HCT116 (cell line): ENCODE measurements around the gene HERPUD1. TPM values are rescaled to one million over a fixed set of nuclear protein-coding genes. Genes with fewer than 3 reads are reported as not detected.

Experiments
- ATAC-seq: fragments of 200-7000 bp; cut with Tn5 transposase; 2 replicates; pipeline ENCODE4 v1.9.1; 2020; ENCODE audit warnings: mild to moderate bottlenecking, moderate library complexity
- BruUV-seq: library from RNA; stranded (reverse); fragments of 400-500 nt; replicated peaks from 2 replicates; lab custom pipeline; 2021; lab: Mats Ljungman, UMichigan
- CTCF ChIA-PET: fragments of 300-600 bp; sonication (Branson Sonifier 250); formaldehyde crosslinking; loops from one replicate; lab custom pipeline; 2021; ENCODE audit warnings: antibody characterized with exemption; lab: Charles Lee
- POLR2A ChIA-PET: fragments of 300-600, 350-600 bp; sonication (Branson Sonifier 250); formaldehyde crosslinking; loops from one replicate; lab custom pipeline; 2021; ENCODE audit warnings: antibody characterized with exemption; lab: Charles Lee
- RAD21 ChIA-PET, 2 experiments: fragments of 300-600 bp; sonication (Branson Sonifier 250); formaldehyde crosslinking; loops; one replicate each; lab custom pipeline; 2023; ENCODE audit warnings: low total read pairs in 2 of 2; ENCODE audit not compliant: uncharacterized antibody in 2 of 2, unreplicated experiment in 2 of 2, low non-redundant PET in 1 of 2; lab: Charles Lee
- DNase-seq: peaks from one replicate; pipeline ENCODE4 v3.0.0-alpha.2; 2010; ENCODE audit warnings: low read depth, low spot score
- H2AFZ ChIP-seq: fragments of 200-600 bp; shearing (Covaris generic), sonication (generic); 2 replicates; pipeline ENCODE4 v1.6.1; 2017; ENCODE audit warnings: low read depth, mixed run types, mixed read lengths, antibody characterized with exemption, low read length; ENCODE audit not compliant: poor library complexity, severe bottlenecking
- H3K27ac ChIP-seq: 2 replicates; pipeline ENCODE4 v1.5.1; 2012; ENCODE audit warnings: low read depth, low read length
- H3K27me3 ChIP-seq: fragments of 200-600 bp; sonication (generic); 2 replicates; pipeline ENCODE4 v1.6.1; 2016; ENCODE audit warnings: mixed run types, low read length, mixed read lengths; ENCODE audit not compliant: insufficient read depth
- H3K36me3 ChIP-seq, 2 experiments: fragments of 200-500 bp in 1 of 2; fragments of 200-600 bp in 1 of 2; sonication (Bioruptor generic) in 1 of 2; sonication (generic) in 1 of 2; 2 replicates each; pipeline versions ENCODE4 v1.5.1 to v1.6.1; 2014 to 2016; ENCODE audit warnings: low read length in 2 of 2, inconsistent platforms in 1 of 2, mixed read lengths in 1 of 2, mixed run types in 1 of 2; ENCODE audit not compliant: insufficient read depth in 2 of 2, control insufficient read depth in 1 of 2
- H3K4me1 ChIP-seq, 2 experiments: fragments of 200-600 bp in 1 of 2; sonication (generic) in 1 of 2; 2 replicates each; pipeline versions ENCODE4 v1.5.1 to v1.6.1; 2012 to 2017; ENCODE audit warnings: low read length in 2 of 2, inconsistent platforms in 1 of 2, mild to moderate bottlenecking in 1 of 2, mixed read lengths in 1 of 2, mixed run types in 1 of 2, moderate library complexity in 1 of 2; ENCODE audit not compliant: insufficient read depth in 2 of 2, control insufficient read depth in 1 of 2
- H3K4me2 ChIP-seq: fragments of 200-600 bp; sonication (generic); 2 replicates; pipeline ENCODE4 v1.6.1; 2017; ENCODE audit warnings: mixed run types, low read length, mixed read lengths
- H3K4me3 ChIP-seq, 2 experiments: fragments of 200-600 bp in 1 of 2; sonication (generic) in 1 of 2; replicated peaks in 1 of 2; 2 replicates each; pipeline ENCODE4 v1.5.1; 2011 to 2016; ENCODE audit warnings: low read length in 2 of 2, control low read depth in 1 of 2, low read depth in 1 of 2, mild to moderate bottlenecking in 1 of 2, mixed read lengths in 1 of 2, mixed run types in 1 of 2
- H3K79me2 ChIP-seq: fragments of 200-600 bp; sonication (generic); 2 replicates; pipeline ENCODE4 v1.6.1; 2017; ENCODE audit warnings: mild to moderate bottlenecking, mixed run types, low read length, moderate library complexity, mixed read lengths; ENCODE audit not compliant: insufficient read depth
- H3K9ac ChIP-seq: fragments of 200-600 bp; sonication (generic); 2 replicates; pipeline ENCODE4 v1.6.1; 2016; ENCODE audit warnings: low read length, mixed read lengths
- H3K9me2 ChIP-seq: fragments of 200-600 bp; sonication (generic), shearing (Covaris generic); 2 replicates; pipeline ENCODE4 v1.6.1; 2017; ENCODE audit warnings: mixed run types, mild to moderate bottlenecking, moderate library complexity; ENCODE audit not compliant: insufficient read depth
- H3K9me3 ChIP-seq, 2 experiments: fragments of 200-500 bp in 1 of 2; fragments of 200-600 bp in 1 of 2; sonication (Bioruptor generic) in 1 of 2; sonication (generic) in 1 of 2; 2 replicates each; pipeline ENCODE4 v1.6.1; 2014 to 2017; ENCODE audit warnings: low read length in 2 of 2, mixed read lengths in 2 of 2, inconsistent platforms in 1 of 2, low read depth in 1 of 2, mild to moderate bottlenecking in 1 of 2, mixed run types in 1 of 2, moderate library complexity in 1 of 2; ENCODE audit not compliant: control insufficient read depth in 1 of 2, insufficient read depth in 1 of 2
- H4K20me1 ChIP-seq: fragments of 200-600 bp; sonication (generic), shearing (Covaris generic); 2 replicates; pipeline ENCODE4 v1.6.1; 2017; ENCODE audit warnings: mixed run types, mild to moderate bottlenecking, moderate library complexity; ENCODE audit not compliant: insufficient read depth
- CBX3 ChIP-seq: IDR thresholded peaks from 2 replicates; pipeline ENCODE4 v1.6.1; 2012; ENCODE audit warnings: low read depth
- EGR1 ChIP-seq: IDR thresholded peaks from 2 replicates; pipeline ENCODE4 v1.6.1; 2012; ENCODE audit warnings: low read depth
- ELF1 ChIP-seq: IDR thresholded peaks from 2 replicates; pipeline ENCODE4 v1.6.1; 2012; ENCODE audit warnings: low read depth, borderline replicate concordance
- EZH2 ChIP-seq: fragments of 200-600 bp; sonication (generic); IDR thresholded peaks from 2 replicates; pipeline ENCODE4 v1.6.1; 2017; ENCODE audit warnings: antibody characterized with exemption, mixed run types
- EZH2phosphoT487 ChIP-seq: fragments of 200-600 bp; IDR thresholded peaks from 2 replicates; pipeline ENCODE4 v1.6.1; 2018; ENCODE audit warnings: antibody characterized with exemption, borderline replicate concordance
- JUND ChIP-seq: IDR thresholded peaks from 2 replicates; pipeline ENCODE4 v1.6.1; 2012
- POLR2A ChIP-seq: IDR thresholded peaks from 2 replicates; pipeline ENCODE4 v1.7.0; 2011; ENCODE audit warnings: borderline replicate concordance; ENCODE audit not compliant: insufficient read depth, insufficient read length; ENCODE audit errors: extremely low read depth
- SP1 ChIP-seq: IDR thresholded peaks from 2 replicates; pipeline ENCODE4 v1.6.1; 2012; ENCODE audit warnings: low read depth
- SRF ChIP-seq: IDR thresholded peaks from 2 replicates; pipeline ENCODE4 v1.6.1; 2012; ENCODE audit warnings: low read depth
- TCF7L2 ChIP-seq: IDR thresholded peaks from 2 replicates; pipeline ENCODE4 v1.7.0; 2011; ENCODE audit warnings: borderline replicate concordance, inconsistent platforms; ENCODE audit not compliant: insufficient read depth, insufficient read length; ENCODE audit errors: extremely low read depth
- YY1 ChIP-seq: IDR thresholded peaks from 2 replicates; pipeline ENCODE4 v1.6.1; 2011; ENCODE audit warnings: low read length, low read depth, moderate library complexity, mild to moderate bottlenecking; ENCODE audit not compliant: insufficient replicate concordance; ENCODE audit errors: extremely low read depth
- ZFX ChIP-seq: fragments of 450-650 bp; IDR thresholded peaks from 2 replicates; pipeline ENCODE4 v1.6.1; 2017
- ZNF274 ChIP-seq: fragments of 200-500 bp; sonication (Bioruptor generic); IDR thresholded peaks from 2 replicates; pipeline ENCODE4 v1.6.1; 2014; ENCODE audit warnings: mild to moderate bottlenecking, low read depth, low read length, inconsistent platforms
- intact Hi-C: fragments of 100-400 bp; cut with micrococcal nuclease; formaldehyde crosslinking; loops from 2 replicates; pipeline ENCODE4 v1.10.0; 2022
- total RNA-seq: library from RNA; stranded (reverse); gene quantifications from one replicate; pipeline ENCODE4 v1.2.1, GENCODE V29; 2021; ENCODE audit not compliant: unreplicated experiment
- TF ChIP-seq, protein P1 (sequence below): IDR thresholded peaks from 2 replicates; pipeline ENCODE4 v1.6.1; 2012
- TF ChIP-seq, protein P2 (sequence below), 3 experiments: fragments of 200-600 bp in 1 of 3; sonication (generic) in 1 of 3; IDR thresholded peaks in 2 of 3; conservative IDR thresholded peaks in 1 of 3; 2 replicates each; pipeline ENCODE4 v1.5.1; 2012 to 2017; ENCODE audit warnings: low read depth in 2 of 3, low read length in 2 of 3, antibody characterized with exemption in 1 of 3, borderline replicate concordance in 1 of 3, control low read depth in 1 of 3, mild to moderate bottlenecking in 1 of 3, mixed read lengths in 1 of 3, mixed run types in 1 of 3, moderate library complexity in 1 of 3; ENCODE audit not compliant: insufficient read depth in 1 of 3
- TF ChIP-seq, protein P3 (sequence below): IDR thresholded peaks from 2 replicates; pipeline ENCODE4 v1.6.1; 2011; ENCODE audit warnings: mild to moderate bottlenecking, low read length, moderate library complexity; ENCODE audit not compliant: insufficient replicate concordance; ENCODE audit errors: extremely low read depth
- TF ChIP-seq, protein P4 (sequence below): IDR thresholded peaks from 2 replicates; pipeline ENCODE4 v1.6.1; 2012; ENCODE audit warnings: low read depth

HERPUD1 gene
- total RNA-seq, 1 experiment from 2014 or later = 113 TPM

DNA sequence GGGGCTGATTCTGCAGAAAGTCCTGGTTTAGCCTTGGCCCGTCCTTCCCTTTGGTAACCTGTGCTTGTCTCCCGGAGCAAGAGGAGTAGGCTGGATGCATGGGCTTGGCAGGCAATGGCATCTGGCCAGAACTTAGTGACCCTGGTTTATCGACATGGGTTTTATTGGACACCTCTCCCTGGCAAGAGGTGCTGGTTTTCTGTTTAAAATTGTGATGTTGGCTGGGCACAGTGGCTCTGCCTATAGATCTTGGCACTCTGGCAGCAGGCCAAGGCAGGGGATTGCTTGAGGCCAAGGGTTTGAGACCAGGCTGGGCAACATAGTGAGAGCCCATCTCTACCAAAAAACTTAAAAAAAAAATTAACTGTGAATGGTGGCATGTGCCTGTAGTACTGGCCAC is 35.7 kb upstream of the HERPUD1 start:
- no peaks in the 10 kb centered on the region for H3K27me3 ChIP-seq
- ATAC-seq = no peak
- RAD21 ChIA-PET = no interaction called here

More for the DNA sequence above, 35.7 kb upstream of the HERPUD1 start:
- Histone ChIP-seq H3K79me2 (no peaks in the 10 kb centered on the region), H3K4me1 (no peaks in the 10 kb centered on the region; a peak in 1 of 4 replicates), H3K9me2 (no peaks in the 10 kb centered on the region), H2AFZ (no peak overlapping the region), H4K20me1 (no peaks in the 10 kb centered on the region), H3K9me3 (no peaks in the 10 kb centered on the region), H3K36me3 (no peaks in the 10 kb centered on the region), H3K27ac (no peak overlapping the region), H3K4me2 (no peak overlapping the region), H3K9ac (no peak overlapping the region), H3K4me3 (no peak overlapping the region)
- CTCF ChIA-PET = no interaction called here
- BruUV-seq = no TSS peak
- TF ChIP-seq SP1 = no peak
- TF ChIP-seq, protein P1, sequence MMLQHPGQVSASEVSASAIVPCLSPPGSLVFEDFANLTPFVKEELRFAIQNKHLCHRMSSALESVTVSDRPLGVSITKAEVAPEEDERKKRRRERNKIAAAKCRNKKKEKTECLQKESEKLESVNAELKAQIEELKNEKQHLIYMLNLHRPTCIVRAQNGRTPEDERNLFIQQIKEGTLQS = no peak
- TF ChIP-seq POLR2A = no peak
- TF ChIP-seq JUND = no peak
- TF ChIP-seq, protein P2, sequence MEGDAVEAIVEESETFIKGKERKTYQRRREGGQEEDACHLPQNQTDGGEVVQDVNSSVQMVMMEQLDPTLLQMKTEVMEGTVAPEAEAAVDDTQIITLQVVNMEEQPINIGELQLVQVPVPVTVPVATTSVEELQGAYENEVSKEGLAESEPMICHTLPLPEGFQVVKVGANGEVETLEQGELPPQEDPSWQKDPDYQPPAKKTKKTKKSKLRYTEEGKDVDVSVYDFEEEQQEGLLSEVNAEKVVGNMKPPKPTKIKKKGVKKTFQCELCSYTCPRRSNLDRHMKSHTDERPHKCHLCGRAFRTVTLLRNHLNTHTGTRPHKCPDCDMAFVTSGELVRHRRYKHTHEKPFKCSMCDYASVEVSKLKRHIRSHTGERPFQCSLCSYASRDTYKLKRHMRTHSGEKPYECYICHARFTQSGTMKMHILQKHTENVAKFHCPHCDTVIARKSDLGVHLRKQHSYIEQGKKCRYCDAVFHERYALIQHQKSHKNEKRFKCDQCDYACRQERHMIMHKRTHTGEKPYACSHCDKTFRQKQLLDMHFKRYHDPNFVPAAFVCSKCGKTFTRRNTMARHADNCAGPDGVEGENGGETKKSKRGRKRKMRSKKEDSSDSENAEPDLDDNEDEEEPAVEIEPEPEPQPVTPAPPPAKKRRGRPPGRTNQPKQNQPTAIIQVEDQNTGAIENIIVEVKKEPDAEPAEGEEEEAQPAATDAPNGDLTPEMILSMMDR (IDR thresholded peaks at IDR 0.05 in 2 of 3, conservative IDR thresholded peaks at IDR 0.05 in 1 of 3; ENCODE audit: borderline replicate concordance in 1 of 3, insufficient read depth in 1 of 3, low read depth in 2 of 3, low read length in 2 of 3) = no peak
- no peak for TF ChIP-seq ZNF274
- no peak for TF ChIP-seq YY1
- no peak for TF ChIP-seq EZH2phosphoT487
- no peak for TF ChIP-seq SRF
- no peak for TF ChIP-seq CBX3
- TF ChIP-seq ELF1 = no peak
- no peak for TF ChIP-seq EGR1
- TF ChIP-seq, protein P3, sequence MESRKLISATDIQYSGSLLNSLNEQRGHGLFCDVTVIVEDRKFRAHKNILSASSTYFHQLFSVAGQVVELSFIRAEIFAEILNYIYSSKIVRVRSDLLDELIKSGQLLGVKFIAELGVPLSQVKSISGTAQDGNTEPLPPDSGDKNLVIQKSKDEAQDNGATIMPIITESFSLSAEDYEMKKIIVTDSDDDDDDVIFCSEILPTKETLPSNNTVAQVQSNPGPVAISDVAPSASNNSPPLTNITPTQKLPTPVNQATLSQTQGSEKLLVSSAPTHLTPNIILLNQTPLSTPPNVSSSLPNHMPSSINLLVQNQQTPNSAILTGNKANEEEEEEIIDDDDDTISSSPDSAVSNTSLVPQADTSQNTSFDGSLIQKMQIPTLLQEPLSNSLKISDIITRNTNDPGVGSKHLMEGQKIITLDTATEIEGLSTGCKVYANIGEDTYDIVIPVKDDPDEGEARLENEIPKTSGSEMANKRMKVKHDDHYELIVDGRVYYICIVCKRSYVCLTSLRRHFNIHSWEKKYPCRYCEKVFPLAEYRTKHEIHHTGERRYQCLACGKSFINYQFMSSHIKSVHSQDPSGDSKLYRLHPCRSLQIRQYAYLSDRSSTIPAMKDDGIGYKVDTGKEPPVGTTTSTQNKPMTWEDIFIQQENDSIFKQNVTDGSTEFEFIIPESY = no peak
- no peak for TF ChIP-seq ZFX
- no peak for TF ChIP-seq TCF7L2
- no peak for TF ChIP-seq EZH2
- TF ChIP-seq, protein P4, sequence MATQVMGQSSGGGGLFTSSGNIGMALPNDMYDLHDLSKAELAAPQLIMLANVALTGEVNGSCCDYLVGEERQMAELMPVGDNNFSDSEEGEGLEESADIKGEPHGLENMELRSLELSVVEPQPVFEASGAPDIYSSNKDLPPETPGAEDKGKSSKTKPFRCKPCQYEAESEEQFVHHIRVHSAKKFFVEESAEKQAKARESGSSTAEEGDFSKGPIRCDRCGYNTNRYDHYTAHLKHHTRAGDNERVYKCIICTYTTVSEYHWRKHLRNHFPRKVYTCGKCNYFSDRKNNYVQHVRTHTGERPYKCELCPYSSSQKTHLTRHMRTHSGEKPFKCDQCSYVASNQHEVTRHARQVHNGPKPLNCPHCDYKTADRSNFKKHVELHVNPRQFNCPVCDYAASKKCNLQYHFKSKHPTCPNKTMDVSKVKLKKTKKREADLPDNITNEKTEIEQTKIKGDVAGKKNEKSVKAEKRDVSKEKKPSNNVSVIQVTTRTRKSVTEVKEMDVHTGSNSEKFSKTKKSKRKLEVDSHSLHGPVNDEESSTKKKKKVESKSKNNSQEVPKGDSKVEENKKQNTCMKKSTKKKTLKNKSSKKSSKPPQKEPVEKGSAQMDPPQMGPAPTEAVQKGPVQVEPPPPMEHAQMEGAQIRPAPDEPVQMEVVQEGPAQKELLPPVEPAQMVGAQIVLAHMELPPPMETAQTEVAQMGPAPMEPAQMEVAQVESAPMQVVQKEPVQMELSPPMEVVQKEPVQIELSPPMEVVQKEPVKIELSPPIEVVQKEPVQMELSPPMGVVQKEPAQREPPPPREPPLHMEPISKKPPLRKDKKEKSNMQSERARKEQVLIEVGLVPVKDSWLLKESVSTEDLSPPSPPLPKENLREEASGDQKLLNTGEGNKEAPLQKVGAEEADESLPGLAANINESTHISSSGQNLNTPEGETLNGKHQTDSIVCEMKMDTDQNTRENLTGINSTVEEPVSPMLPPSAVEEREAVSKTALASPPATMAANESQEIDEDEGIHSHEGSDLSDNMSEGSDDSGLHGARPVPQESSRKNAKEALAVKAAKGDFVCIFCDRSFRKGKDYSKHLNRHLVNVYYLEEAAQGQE = no peak
- POLR2A ChIA-PET = interaction anchor here (1.2 kb wide), 1 partner anchor 35 kb away, joined by 3 read pairs; no protein-coding TSS in a partner anchor
- intact Hi-C loops = no loop called here
- no peak for DNase-seq
